ENCODE data around the gene PLEKHG3.

The PLEKHG3 gene

GRCh38 chr14:64706119-64706592 is 1.9 kb downstream of the PLEKHG3 start:
- DNase-seq (ENCODE audit: low spot score in 2 of 2) = no peak
- H3K27me3 ChIP-seq (ENCODE audit: low read depth) = no peaks in the 10 kb centered on the region
- in situ Hi-C loops (cut with MboI; ENCODE audit: low sequenced_read_pairs) = no loop called here
- peaks cover 47% of the 10 kb centered on the region for H3K4me1 ChIP-seq
- H3K9me3 ChIP-seq = no peaks in the 10 kb centered on the region
- H3K4me3 ChIP-seq = peak overlapping the region; percentile 79
- peaks cover 5% of the 10 kb centered on the region; the same call in 1 of the 2 replicates for H3K36me3 ChIP-seq (replicated peaks)

- Histone ChIP-seq H3K9me3 (no peaks in the 10 kb centered on the region), H3K4me3 (no peak overlapping the region; the same call in 1 of the 2 replicates), H3K36me3 (replicated peaks) (peaks cover 5% of the 10 kb centered on the region; the same call in 1 of the 2 replicates), H3K27me3 (ENCODE audit: low read depth) (no peaks in the 10 kb centered on the region), H3K4me1 (peaks cover 41% of the 10 kb centered on the region)
- in situ Hi-C loops (cut with MboI; ENCODE audit: low sequenced_read_pairs) = no loop called here
- DNase-seq (ENCODE audit: low spot score in 2 of 2) = no peak
These were observed 2.5 kb downstream of the PLEKHG3 start for GRCh38 chr14:64706593-64707193.

- H3K36me3 ChIP-seq (replicated peaks) = peaks cover 5% of the 10 kb centered on the region; the same call in 1 of the 2 replicates
- H3K4me1 ChIP-seq = peaks cover 31% of the 10 kb centered on the region
- DNase-seq (ENCODE audit: low spot score in 2 of 2) = no peak
- in situ Hi-C loops (cut with MboI; ENCODE audit: low sequenced_read_pairs) = no loop called here
- H3K9me3 ChIP-seq = no peaks in the 10 kb centered on the region; the same call in 1 of the 2 replicates
- H3K27me3 ChIP-seq (ENCODE audit: low read depth) = no peaks in the 10 kb centered on the region
- H3K4me3 ChIP-seq = no peak overlapping the region
These were observed 3.4 kb downstream of the PLEKHG3 start for GRCh38 chr14:64707661-64708060.

- in situ Hi-C loops (cut with MboI; ENCODE audit: low sequenced_read_pairs) = no loop called here
- DNase-seq (ENCODE audit: low spot score in 2 of 2) = no peak
- Histone ChIP-seq H3K36me3 (replicated peaks) (peaks cover 5% of the 10 kb centered on the region; the same call in 1 of the 2 replicates), H3K27me3 (ENCODE audit: low read depth) (no peaks in the 10 kb centered on the region), H3K4me3 (no peak overlapping the region), H3K9me3 (peaks cover 3% of the 10 kb centered on the region), H3K4me1 (peaks cover 26% of the 10 kb centered on the region)
These were observed 4.2 kb downstream of the PLEKHG3 start for GRCh38 chr14:64708148-64709004.

GRCh38 chr14:64709126-64709525 is 4.9 kb downstream of the PLEKHG3 start:
- in situ Hi-C loops (cut with MboI; ENCODE audit: low sequenced_read_pairs) = no loop called here
- H3K4me3 ChIP-seq = no peak overlapping the region
- H3K36me3 ChIP-seq (replicated peaks) = peaks cover 5% of the 10 kb centered on the region; the same call in 1 of the 2 replicates
- peaks cover 5% of the 10 kb centered on the region for H3K9me3 ChIP-seq
- H3K4me1 ChIP-seq = peaks cover 19% of the 10 kb centered on the region
- no peak for DNase-seq (ENCODE audit: low spot score in 2 of 2)
- H3K27me3 ChIP-seq (ENCODE audit: low read depth) = no peaks in the 10 kb centered on the region

DNA sequence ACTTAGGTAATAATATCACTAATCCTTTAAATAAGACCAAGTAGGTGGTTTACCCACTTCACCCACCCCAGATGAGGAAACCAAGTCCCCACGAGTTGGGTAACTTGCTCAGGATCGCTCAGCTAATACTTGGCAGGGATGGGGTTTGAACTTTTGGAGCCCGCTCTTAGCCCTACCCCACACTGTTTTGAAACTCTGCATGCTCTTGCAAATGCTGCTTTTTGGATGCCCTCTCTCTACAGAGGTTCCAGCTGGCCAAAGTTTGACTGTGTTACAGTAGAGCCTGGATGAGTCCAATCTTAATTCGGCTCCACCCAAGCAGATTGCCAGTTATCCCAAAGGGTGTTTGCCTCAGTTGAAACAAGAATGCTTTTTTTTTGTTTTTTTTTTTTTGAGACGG is 6.8 kb downstream of the PLEKHG3 start:
- H3K27me3 ChIP-seq (ENCODE audit: low read depth) = no peaks in the 10 kb centered on the region
- peaks cover 5% of the 10 kb centered on the region for H3K9me3 ChIP-seq
- H3K4me3 ChIP-seq = no peak overlapping the region
- no peak for DNase-seq (ENCODE audit: low spot score in 2 of 2)
- peaks cover 5% of the 10 kb centered on the region; the same call in 1 of the 2 replicates for H3K36me3 ChIP-seq (replicated peaks)
- H3K4me1 ChIP-seq = peaks cover 20% of the 10 kb centered on the region
- in situ Hi-C loops (cut with MboI; ENCODE audit: low sequenced_read_pairs) = no loop called here

DNA sequence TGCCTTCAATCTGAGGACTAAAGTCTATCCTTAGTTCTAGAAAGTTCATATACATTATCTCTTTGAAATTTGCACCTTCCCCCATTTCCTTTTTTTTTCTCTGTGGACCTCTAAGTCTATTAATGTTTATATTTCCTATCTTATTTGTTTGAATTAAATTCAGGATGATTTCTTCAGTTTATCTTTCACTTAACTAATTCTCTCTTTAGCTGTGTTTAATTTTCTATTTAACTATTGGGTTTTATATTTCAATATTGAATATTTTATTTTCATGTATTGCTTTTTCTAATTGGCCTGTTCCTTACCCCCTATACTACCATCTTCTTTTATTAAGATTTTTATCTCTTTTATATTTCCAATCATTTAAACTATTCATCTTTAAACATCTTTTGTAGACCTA is 9.5 kb downstream of the PLEKHG3 start:
- H3K9me3 ChIP-seq = peaks cover 5% of the 10 kb centered on the region
- in situ Hi-C loops (cut with MboI; ENCODE audit: low sequenced_read_pairs) = no loop called here
- H3K27me3 ChIP-seq (ENCODE audit: low read depth) = no peaks in the 10 kb centered on the region

DNA sequence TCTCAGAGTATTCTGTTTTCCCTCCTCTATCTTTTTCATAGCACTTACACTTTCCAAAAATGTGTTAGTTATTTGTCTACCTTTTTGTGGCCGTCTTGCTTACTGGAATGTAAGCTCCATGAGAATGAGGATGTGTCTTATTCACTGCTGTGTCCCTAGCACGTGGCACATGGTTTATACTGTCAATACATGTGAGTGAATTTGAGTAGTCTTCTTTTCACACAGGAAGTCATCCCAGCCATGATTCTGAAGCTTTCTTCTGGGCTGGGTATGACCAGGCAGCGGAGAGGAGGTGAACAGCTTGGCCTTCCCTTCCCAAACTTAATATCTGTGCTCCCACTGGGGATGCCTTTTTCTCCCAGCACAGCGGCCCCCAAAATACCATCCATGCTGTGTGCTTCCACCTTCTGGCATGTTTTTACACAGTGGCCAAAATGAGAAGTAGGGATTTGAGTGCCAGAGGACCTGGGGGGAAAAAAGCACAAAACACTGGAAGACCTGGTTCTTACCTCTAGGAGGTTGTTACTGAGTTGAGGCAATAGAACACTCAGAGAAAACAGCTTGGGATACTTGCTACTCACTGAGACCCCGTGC is 10.3 kb downstream of the PLEKHG3 start:
- in situ Hi-C loops (cut with MboI; ENCODE audit: low sequenced_read_pairs) = no loop called here

More for the DNA sequence above, 9.5 kb downstream of the PLEKHG3 start:
- Histone ChIP-seq H3K36me3 (replicated peaks) (no peaks in the 10 kb centered on the region), H3K4me1 (peaks cover 9% of the 10 kb centered on the region), H3K4me3 (no peak overlapping the region)
- no peak for DNase-seq (ENCODE audit: low spot score in 2 of 2)

GRCh38 chr14:64715146-64715627 is 11.0 kb downstream of the PLEKHG3 start:
- peaks cover 5% of the 10 kb centered on the region for H3K9me3 ChIP-seq
- H3K4me3 ChIP-seq = no peak overlapping the region
- H3K27me3 ChIP-seq (ENCODE audit: low read depth) = no peaks in the 10 kb centered on the region
- no peaks in the 10 kb centered on the region for H3K36me3 ChIP-seq (replicated peaks)
- in situ Hi-C loops (cut with MboI; ENCODE audit: low sequenced_read_pairs) = no loop called here
- DNase-seq (ENCODE audit: low spot score in 2 of 2) = peak in 1 of 2 experiments; percentile 60
- H3K4me1 ChIP-seq = peaks cover 9% of the 10 kb centered on the region

More for the DNA sequence above, 10.3 kb downstream of the PLEKHG3 start:
- Histone ChIP-seq H3K27me3 (ENCODE audit: low read depth) (no peaks in the 10 kb centered on the region), H3K9me3 (peaks cover 5% of the 10 kb centered on the region), H3K4me3 (no peak overlapping the region), H3K36me3 (replicated peaks) (no peaks in the 10 kb centered on the region), H3K4me1 (peaks cover 9% of the 10 kb centered on the region)
- no peak for DNase-seq (ENCODE audit: low spot score in 2 of 2)

DNA sequence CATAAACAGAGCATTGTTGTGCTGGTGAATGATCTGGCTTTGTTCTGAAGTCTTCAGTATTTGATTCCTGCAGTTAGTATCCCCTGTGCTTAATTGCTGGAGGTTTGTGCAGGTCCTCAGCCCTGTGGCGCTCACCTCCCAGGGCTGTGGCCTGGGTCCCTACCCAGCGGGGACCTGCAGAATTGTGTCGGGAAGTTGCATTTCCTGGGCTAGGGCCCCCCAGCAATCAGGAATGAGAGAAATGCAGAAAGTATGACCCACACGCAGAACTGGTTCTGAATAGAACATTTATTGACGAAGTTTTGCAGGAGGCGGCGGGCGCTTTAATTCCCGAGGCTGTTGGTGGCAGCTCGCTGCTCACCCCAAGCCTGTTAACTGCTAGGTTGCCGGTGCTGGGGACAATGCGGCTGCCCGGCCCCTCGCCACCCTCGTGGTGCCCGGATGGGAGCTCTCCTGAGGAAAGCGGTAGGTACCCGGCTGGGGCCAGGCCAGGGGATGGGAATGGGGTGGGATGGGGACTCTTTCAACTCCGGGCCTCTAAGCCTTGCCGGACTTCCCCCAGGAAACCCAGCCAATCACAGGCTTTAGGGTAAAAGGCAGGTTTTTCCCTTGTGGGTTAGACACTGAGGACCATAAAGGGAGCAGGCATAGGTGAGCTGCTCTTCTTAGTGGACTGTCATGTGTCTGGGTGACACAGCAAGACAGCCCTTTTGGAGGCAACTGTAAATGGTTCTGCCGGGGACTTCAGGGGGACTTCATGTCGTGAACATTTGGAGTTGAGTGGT is 11.6 kb downstream of the PLEKHG3 start:
- Histone ChIP-seq H3K4me1 (peaks cover 9% of the 10 kb centered on the region), H3K4me3 (no peak overlapping the region)
- in situ Hi-C loops (cut with MboI; ENCODE audit: low sequenced_read_pairs) = no loop called here

DNA sequence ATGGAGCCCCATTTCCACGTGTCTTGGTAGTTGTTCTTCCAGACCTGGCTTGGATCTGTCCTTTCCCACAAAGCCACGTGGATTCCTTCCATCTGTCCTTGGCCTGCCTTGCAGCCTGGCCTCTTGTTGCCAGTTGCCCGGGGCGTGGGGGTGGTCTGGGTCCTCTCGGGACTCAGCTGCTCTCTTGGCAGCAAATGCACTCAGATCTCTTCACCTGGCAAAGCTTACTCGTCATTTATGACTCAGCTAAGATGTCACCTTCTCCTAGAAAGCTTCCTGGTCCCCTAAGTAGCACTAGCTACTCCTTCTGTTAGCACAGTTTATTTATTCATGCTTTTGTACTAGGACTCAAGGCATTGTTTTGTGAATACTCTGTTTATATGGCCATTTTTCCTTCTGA is 13.6 kb downstream of the PLEKHG3 start:
- peaks cover 9% of the 10 kb centered on the region for H3K4me1 ChIP-seq
- no peaks in the 10 kb centered on the region for H3K36me3 ChIP-seq (replicated peaks)
- H3K4me3 ChIP-seq = no peak overlapping the region
- H3K9me3 ChIP-seq = peaks cover 5% of the 10 kb centered on the region
- H3K27me3 ChIP-seq (ENCODE audit: low read depth) = no peaks in the 10 kb centered on the region
- no peak for DNase-seq (ENCODE audit: low spot score in 2 of 2)
- in situ Hi-C loops (cut with MboI; ENCODE audit: low sequenced_read_pairs) = no loop called here

More for the DNA sequence above, 11.6 kb downstream of the PLEKHG3 start:
- H3K36me3 ChIP-seq (replicated peaks) = no peaks in the 10 kb centered on the region
- no peak for DNase-seq (ENCODE audit: low spot score in 2 of 2)
- no peaks in the 10 kb centered on the region for H3K27me3 ChIP-seq (ENCODE audit: low read depth)
- peaks cover 5% of the 10 kb centered on the region for H3K9me3 ChIP-seq

- in situ Hi-C loops (cut with MboI; ENCODE audit: low sequenced_read_pairs) = no loop called here
- Histone ChIP-seq H3K9me3 (no peaks in the 10 kb centered on the region; the same call in 1 of the 2 replicates), H3K36me3 (replicated peaks) (no peaks in the 10 kb centered on the region), H3K4me3 (no peak overlapping the region), H3K27me3 (ENCODE audit: low read depth) (no peaks in the 10 kb centered on the region), H3K4me1 (peaks cover 9% of the 10 kb centered on the region)
- DNase-seq (ENCODE audit: low spot score in 2 of 2) = no peak
These were observed 14.5 kb downstream of the PLEKHG3 start for GRCh38 chr14:64718762-64719161.

DNA sequence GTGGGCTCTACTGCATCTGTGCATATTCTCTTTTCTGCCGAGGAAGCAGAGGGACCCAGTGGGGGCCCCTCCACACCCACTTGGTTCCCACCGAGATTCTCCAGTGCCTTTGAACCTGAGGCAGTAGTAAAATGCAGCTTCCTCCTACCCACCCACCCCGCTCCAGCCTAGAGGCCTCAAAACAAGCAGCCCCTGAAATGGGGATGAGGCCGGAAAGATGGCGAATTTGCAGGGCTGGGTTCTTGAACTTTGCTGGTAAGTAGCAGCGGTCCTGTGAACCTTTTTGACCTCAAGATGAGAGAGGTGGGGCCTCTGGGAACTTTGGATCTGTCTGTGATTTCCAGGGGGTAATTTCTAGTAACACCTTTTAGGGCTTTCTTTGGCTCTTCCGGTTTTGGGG is 15.4 kb downstream of the PLEKHG3 start:
- no peaks in the 10 kb centered on the region for H3K27me3 ChIP-seq (ENCODE audit: low read depth)
- H3K4me3 ChIP-seq = no peak overlapping the region
- no peaks in the 10 kb centered on the region for H3K9me3 ChIP-seq
- H3K4me1 ChIP-seq = peaks cover 14% of the 10 kb centered on the region
- no peaks in the 10 kb centered on the region for H3K36me3 ChIP-seq (replicated peaks)
- in situ Hi-C loops (cut with MboI; ENCODE audit: low sequenced_read_pairs) = no loop called here
- DNase-seq (ENCODE audit: low spot score in 2 of 2) = no peak
